Left hindlimb (tissue), 1 donor: Measurements from ENCODE around the gene AFF1.

ENCODE experiments used
- DNase-seq: peaks from one replicate; pipeline ENCODE4 v3.0.0-alpha.2; 2018

Gene AFF1

DNA sequence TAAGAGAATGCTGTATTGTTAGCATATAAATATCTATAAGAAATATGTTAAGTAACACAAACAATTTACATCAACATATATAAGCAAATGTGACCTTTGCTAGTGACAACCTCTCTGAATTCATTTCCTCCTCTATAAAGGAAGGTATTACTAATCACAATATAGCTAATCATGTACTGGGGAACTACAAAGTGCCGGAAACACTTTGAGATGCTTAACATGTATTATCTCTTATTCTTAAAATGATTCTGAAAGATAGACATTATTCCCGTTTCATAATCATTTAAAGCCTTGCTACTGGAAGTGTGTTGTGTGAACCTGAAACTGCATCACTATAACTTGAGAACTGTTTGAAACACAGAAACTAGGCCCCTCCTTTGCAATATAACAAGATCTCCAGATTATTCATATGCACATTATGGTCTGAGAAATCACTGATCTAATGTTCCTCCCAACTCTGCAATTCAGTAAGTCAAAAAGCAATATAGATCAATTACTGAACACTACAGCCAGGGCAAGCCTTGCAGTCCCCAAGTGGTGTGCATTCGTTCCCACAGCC lies 231.6 kb downstream of the AFF1 start:
- no peak for DNase-seq

DNA sequence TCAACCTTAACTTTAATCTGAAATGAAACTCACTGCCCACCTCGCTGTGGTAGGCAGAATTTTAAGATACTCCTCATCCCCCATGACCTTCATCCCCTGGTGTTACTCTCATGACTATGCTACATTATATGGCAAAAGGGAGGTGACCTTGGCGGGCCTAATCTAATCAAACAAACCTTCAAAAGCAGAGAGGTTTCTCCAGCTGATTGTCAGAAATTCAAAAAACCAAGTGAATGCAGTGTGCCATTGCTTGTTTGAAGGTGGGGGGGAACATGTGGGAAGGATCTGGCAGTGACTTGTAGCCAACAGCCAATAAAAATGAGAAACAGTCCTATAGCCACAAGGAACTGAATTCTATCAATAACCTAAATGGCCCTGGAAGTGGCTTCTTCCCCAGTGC lies 237.1 kb downstream of the AFF1 start:
- DNase-seq: no peak

DNA sequence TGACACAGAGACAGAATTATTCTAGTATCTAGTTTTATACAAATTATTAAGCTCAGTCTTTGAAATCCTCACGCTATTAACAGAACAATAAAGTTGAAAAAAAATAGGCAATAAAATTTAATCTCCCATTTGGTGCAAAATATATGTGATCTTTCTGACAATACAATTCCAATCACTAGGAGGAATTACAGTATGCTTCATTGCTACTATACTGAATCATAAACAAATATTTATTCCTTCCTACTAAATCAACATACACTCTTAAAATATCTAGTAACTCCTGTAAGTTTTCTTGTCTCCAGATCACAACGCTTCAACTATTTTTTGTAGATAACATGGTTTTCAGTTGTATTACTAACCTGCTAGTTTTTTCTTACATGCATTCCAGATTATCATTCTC lies 239.9 kb downstream of the AFF1 start:
- no peak for DNase-seq

DNA sequence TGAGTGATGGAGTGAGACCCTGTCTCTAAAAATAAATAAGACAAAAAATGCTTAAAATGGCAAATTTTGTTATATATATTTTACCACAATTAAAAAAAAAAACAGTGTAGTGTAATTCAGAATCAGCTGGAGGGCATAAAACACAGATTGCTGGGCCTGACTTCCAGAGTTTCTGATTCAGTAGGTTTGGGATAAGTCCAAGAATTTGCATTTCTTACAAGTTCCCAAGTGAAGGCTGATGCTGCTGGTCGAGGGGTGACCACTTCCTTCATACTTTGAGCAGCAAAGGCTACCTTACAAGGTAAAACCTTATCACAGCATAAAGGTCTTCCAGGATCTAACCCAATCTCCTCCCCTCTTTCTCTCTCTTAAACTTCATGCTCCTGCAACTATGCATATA lies 244.9 kb downstream of the AFF1 start:
- DNase-seq: no peak

DNA sequence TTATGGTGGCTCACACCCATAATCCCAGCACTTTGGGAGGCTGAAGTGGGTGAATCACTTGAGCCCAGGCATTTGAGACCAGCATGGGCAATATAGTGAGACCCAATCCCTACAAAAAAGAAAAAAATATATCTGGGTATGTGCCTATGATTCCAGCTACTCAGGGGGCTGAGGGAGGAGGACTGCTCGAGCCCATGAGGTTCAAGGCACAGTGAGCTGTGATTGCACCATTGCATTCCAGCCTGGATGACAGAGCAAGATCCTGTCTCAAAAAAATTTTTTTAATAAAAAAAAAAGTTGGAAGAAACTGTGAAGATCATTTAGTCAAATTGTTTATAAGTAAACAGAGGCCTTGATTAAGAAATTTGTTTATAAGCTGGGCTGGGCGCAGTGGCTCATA lies 246.0 kb downstream of the AFF1 start:
- DNase-seq: no peak

DNA sequence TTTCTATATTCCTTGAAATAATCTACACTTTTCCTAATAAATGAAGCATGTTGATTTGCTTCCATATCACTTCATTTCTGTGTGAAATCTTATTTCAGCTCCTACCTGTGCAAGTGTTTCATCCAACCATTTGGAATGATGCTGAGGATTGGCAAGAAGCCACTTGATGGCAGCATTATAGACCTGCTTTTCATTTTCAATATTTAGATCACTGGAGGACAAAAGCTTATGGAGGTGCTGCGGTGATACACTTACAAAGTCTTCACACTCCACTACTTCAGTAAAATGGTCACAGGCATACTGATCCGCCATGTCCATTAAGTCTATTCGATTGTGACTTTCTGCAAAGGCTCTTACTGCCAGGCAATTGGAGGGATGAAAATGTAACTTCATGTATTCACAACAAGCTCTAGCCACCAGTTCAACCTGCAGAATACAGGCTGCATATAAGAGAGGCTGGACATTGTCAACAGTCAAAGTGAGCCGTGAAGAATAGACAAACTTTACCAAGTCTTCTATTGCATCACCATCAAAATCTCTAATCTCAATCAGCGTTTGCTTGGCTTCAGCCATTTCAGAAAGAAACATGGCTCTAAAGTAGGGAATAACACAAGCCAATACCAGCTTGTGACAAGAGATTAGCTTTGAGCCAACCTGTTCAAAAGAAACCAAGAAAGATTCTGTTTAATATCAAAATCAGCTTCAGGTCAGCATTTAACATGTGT lies 250.5 kb downstream of the AFF1 start:
- no peak for DNase-seq

DNA sequence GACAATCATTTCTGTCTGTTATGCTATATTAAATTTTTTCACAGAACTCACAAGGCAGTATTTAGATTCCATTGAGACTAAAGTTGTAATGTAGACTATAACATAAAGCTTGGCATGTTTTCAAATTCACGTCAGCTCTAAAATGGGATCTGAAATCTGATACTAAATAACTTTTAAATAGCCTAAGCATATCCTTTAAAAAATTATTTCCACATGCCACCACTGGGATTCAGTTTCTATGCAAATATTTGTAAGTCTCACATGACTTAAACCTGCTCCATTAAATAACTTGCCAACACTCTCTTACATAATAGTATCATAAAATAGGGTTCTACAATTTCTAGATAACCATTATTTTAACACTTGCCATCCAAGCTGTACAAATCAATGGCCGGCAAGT lies 253.2 kb downstream of the AFF1 start:
- DNase-seq: no peak

DNA sequence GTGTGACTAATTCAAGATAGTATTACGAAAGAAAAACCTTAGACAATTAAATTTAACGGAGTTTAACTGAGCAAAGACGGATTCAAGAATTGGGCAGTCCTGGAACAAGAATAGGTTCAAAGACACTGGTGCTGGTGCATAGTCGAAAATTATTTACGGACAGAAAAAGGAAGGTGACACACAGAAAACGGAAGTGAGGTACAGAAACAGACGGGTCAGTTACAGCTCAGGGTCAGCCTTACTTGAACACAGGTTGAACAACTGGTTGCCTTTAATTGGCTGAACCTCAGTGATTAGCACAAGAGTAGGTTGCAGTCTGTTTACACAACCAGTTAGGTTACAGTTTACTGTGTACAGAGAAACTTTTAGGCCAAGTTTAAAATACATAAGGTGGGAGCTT lies 254.1 kb downstream of the AFF1 start:
- no peak for DNase-seq
